Ishikawa (cell line): ENCODE measurements around the gene SAMHD1.

Experiments used
- CREB1 ChIP-seq: IDR thresholded peaks from 2 replicates; pipeline ENCODE4 v1.6.1; 2012; ENCODE audit warnings: low read depth
- EGR1 ChIP-seq: IDR thresholded peaks from 2 replicates; pipeline ENCODE4 v1.6.1; 2012
- EP300 ChIP-seq: IDR thresholded peaks from 2 replicates; pipeline ENCODE4 v1.6.1; 2012; ENCODE audit warnings: borderline replicate concordance
- MAX ChIP-seq: IDR thresholded peaks from 2 replicates; pipeline ENCODE4 v1.6.1; 2012
- RAD21 ChIP-seq: IDR thresholded peaks from 2 replicates; pipeline ENCODE4 v1.6.1; 2012; ENCODE audit warnings: low read depth
- REST ChIP-seq: IDR thresholded peaks from 2 replicates; pipeline ENCODE4 v1.6.1; 2012; ENCODE audit warnings: low read depth, mild to moderate bottlenecking
- USF1 ChIP-seq: IDR thresholded peaks from 2 replicates; pipeline ENCODE4 v1.6.1; 2012
- YY1 ChIP-seq: IDR thresholded peaks from 2 replicates; pipeline ENCODE4 v1.6.1; 2012; ENCODE audit warnings: low read depth
- ZBTB7A ChIP-seq: IDR thresholded peaks from 2 replicates; pipeline ENCODE4 v1.6.1; 2012; ENCODE audit warnings: low read depth

- TF ChIP-seq EP300: no peak
- no peak for TF ChIP-seq RAD21
- no peak for TF ChIP-seq REST
- TF ChIP-seq EGR1: no peak
- TF ChIP-seq ZBTB7A: no peak
- no peak for TF ChIP-seq MAX
- no peak; the same call in 1 of the 2 replicates for TF ChIP-seq YY1
- no peak for TF ChIP-seq CREB1
- TF ChIP-seq USF1: no peak
These were observed 37.0 kb upstream of the SAMHD1 start for GRCh38 chr20:36988494-36988966.
